GM12873 (cell line): ENCODE measurements around the gene SF1.

Experiments
- TF ChIP-seq, protein P1 (sequence below): IDR thresholded peaks from 2 replicates; pipeline ENCODE4 v1.5.1; 2012; ENCODE audit warnings: low read depth, mild to moderate bottlenecking, moderate library complexity, low read length, control low read depth; ENCODE audit not compliant: insufficient read depth; ENCODE audit errors: missing control alignments

Gene SF1

DNA sequence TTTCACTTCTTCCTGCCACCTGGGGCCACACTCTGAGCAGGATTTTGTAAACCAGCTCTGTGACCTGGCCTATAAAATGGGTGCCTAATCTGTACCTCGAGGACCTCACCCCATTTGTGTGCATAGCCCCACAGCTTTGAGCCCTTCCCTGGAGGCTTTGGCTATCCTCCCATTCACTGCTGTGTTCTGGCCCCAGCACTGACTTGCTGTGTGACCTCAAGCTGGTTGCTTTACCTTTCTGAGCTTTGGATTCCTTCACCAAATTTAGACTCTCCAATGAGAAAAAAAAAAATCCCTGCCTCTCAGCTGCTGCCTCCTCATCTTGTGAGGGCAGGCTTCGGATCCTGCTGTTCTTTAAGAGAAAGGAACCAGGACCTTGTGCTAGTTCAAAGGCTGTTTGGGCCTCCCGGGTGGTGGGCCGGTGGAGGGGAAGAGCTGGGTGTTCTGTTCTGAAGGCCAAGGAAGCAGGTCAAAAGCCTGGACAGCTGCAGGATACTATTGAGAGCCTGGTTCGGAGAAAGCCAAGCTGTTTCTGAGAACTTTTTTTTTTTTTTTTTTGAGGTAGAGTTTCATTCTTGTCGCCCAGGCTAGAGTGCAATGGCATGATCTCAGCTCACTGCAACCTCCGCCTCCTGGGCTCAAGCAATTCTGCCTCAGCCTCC is 17.5 kb downstream of the SF1 start:
- TF ChIP-seq, protein P1, sequence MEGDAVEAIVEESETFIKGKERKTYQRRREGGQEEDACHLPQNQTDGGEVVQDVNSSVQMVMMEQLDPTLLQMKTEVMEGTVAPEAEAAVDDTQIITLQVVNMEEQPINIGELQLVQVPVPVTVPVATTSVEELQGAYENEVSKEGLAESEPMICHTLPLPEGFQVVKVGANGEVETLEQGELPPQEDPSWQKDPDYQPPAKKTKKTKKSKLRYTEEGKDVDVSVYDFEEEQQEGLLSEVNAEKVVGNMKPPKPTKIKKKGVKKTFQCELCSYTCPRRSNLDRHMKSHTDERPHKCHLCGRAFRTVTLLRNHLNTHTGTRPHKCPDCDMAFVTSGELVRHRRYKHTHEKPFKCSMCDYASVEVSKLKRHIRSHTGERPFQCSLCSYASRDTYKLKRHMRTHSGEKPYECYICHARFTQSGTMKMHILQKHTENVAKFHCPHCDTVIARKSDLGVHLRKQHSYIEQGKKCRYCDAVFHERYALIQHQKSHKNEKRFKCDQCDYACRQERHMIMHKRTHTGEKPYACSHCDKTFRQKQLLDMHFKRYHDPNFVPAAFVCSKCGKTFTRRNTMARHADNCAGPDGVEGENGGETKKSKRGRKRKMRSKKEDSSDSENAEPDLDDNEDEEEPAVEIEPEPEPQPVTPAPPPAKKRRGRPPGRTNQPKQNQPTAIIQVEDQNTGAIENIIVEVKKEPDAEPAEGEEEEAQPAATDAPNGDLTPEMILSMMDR, result no peak

GRCh38 chr11:64759722-64760719 is 18.3 kb downstream of the SF1 start, which contains the start of gene PYGM:
Gene PYGM, minus strand, starts transcription at chr11:64759974. Its CDS starts 76 bp downstream, at chr11:64759898.
- TF ChIP-seq, protein P1, result no peak

DNA sequence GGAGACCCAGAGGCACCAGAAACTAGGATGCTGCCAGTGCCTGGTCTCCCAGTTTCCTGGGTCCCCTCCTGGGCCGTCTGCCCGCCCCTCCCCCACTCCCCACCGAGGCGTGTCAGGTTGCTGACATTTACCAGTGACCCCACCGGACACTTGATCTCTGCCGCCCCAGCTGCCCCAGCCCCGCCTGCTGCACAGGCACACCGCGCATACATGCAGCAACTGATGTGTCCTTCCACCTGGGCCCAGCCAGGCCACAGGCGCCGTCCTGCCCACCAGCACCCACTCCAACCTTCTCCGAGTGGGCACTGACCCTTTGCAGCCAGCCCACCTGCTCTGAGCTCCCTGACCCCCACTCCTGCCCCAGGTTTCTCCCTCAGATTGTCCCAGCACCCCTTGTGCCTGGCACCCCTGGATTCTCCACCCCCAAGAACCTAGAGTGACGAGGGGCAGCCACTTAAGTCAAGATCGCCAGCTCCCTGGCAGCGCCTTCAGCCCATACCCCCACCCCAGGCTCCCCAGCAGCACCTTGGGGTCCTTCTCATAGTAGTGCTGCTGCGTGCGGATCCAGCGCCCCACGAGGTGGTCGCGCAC is 19.1 kb downstream of the SF1 start:
- TF ChIP-seq, protein P1, result no peak

GRCh38 chr11:64758330-64759079 is 19.8 kb downstream of the SF1 start:
- TF ChIP-seq, protein P1, result no peak

GRCh38 chr11:64757549-64758329 is 20.6 kb downstream of the SF1 start:
- TF ChIP-seq, protein P1, result no peak

DNA sequence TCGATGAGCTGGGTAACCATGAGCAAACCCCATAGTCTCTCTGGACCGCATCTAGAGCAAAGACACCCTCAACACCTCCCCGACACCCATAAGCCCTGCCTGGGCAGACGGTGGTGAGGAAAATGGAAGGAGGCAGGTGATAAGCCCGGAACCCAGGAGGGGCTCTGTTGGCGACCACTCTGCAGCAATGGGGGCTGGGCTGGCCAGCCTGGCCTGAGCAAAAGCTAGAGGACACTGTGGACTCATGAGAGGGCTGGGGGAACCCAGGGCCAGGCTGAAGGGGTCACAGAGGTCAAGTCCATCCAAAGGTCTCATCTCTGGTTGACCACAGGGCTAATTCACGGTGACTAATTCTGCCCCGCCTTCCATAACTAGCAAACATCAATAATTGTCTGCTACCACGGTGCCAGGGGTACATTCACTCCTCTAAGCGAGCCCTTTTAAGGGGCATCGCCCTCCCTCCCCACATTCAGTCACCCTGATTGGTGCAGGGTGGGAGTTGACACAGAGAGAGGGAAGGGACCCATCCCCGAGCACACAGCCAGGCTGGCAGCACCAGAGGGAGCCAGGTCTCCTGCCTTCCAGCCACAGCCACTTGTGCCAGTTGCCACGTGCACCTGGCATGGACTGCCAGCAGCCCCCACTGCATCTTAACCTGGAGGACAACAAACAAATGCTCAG is 22.5 kb downstream of the SF1 start:
- TF ChIP-seq, protein P1, result no peak
